ENCODE measurements around the gene STS. TPM values are rescaled to one million over a fixed set of nuclear protein-coding genes. Genes with fewer than 3 reads are reported as not detected.

Gene STS
- total and polyA plus RNA-seq, 10 of the 15 experiments (the other 5 are each of a cell fraction or from before 2014, with no cell fraction given): 1.6 to 19.4 (median 4.7) TPM

- TF ChIP-seq, protein P1, sequence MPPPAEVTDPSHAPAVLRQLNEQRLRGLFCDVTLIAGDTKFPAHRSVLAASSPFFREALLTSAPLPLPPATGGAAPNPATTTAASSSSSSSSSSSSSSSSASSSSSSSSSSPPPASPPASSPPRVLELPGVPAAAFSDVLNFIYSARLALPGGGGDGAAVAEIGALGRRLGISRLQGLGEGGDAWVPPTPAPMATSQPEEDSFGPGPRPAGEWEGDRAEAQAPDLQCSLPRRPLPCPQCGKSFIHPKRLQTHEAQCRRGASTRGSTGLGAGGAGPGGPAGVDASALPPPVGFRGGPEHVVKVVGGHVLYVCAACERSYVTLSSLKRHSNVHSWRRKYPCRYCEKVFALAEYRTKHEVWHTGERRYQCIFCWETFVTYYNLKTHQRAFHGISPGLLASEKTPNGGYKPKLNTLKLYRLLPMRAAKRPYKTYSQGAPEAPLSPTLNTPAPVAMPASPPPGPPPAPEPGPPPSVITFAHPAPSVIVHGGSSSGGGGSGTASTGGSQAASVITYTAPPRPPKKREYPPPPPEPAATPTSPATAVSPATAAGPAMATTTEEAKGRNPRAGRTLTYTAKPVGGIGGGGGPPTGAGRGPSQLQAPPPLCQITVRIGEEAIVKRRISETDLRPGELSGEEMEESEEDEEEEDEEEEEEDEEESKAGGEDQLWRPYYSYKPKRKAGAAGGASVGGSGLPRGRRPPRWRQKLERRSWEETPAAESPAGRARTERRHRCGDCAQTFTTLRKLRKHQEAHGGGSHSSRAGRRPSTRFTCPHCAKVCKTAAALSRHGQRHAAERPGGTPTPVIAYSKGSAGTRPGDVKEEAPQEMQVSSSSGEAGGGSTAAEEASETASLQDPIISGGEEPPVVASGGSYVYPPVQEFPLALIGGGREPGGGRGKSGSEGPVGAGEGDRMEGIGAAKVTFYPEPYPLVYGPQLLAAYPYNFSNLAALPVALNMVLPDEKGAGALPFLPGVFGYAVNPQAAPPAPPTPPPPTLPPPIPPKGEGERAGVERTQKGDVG (CRISPR knock-in tag; IDR thresholded peaks at IDR 0.05): no peak
- TF ChIP-seq NRF1 (conservative IDR thresholded peaks at IDR 0.05; ENCODE audit: low read depth, low read length) (no peak), ATF3 (IDR thresholded peaks at IDR 0.05; ENCODE audit: borderline replicate concordance, extremely low read depth, low read depth, low read length) (no peak), CREM (IDR thresholded peaks at IDR 0.05; ENCODE audit: low read depth) (peak; percentile 52; the same call in 1 of the 2 replicates), ZNF274 (IDR thresholded peaks at IDR 0.05; ENCODE audit: insufficient read depth, insufficient read length) (no peak), NBN (IDR thresholded peaks at IDR 0.05) (peak; percentile 88; the same call in 1 of the 2 replicates), SREBF1 (IDR thresholded peaks at IDR 0.05; ENCODE audit: low read length) (no peak), HDAC6 (IDR thresholded peaks at IDR 0.05; ENCODE audit: unreplicated experiment) (no peak), POLR2AphosphoS5 (IDR thresholded peaks at IDR 0.05; ENCODE audit: low read length) (peak; percentile 88), E2F4 (IDR thresholded peaks at IDR 0.05; ENCODE audit: low read depth, low read length) (no peak), PAX5 (IDR thresholded peaks at IDR 0.05; ENCODE audit: borderline replicate concordance, low read depth, low read length) (peak; percentile 49; the same call in 1 of the 2 replicates), HDAC2 (IDR thresholded peaks at IDR 0.05) (no peak), CREB1 (IDR thresholded peaks at IDR 0.05; ENCODE audit: low read depth) (no peak), GATAD2B (conservative IDR thresholded peaks at IDR 0.05; ENCODE audit: low read depth) (peak; percentile 72; the same call in 1 of the 2 replicates), USF1 (IDR thresholded peaks at IDR 0.05; ENCODE audit: borderline replicate concordance, extremely low read length, insufficient read depth, low read depth, low read length) (no peak), FOS (IDR thresholded peaks at IDR 0.05; ENCODE audit: borderline replicate concordance, extremely low read depth, insufficient read length) (no peak), BCL3 (IDR thresholded peaks at IDR 0.05; ENCODE audit: borderline replicate concordance, insufficient read depth, low read depth, low read length, poor library complexity, severe bottlenecking) (no peak), HDGF (IDR thresholded peaks at IDR 0.05) (peak; percentile 83), CBX5 (IDR thresholded peaks at IDR 0.05; ENCODE audit: low read depth) (no peak)
- TF ChIP-seq, protein P2, sequence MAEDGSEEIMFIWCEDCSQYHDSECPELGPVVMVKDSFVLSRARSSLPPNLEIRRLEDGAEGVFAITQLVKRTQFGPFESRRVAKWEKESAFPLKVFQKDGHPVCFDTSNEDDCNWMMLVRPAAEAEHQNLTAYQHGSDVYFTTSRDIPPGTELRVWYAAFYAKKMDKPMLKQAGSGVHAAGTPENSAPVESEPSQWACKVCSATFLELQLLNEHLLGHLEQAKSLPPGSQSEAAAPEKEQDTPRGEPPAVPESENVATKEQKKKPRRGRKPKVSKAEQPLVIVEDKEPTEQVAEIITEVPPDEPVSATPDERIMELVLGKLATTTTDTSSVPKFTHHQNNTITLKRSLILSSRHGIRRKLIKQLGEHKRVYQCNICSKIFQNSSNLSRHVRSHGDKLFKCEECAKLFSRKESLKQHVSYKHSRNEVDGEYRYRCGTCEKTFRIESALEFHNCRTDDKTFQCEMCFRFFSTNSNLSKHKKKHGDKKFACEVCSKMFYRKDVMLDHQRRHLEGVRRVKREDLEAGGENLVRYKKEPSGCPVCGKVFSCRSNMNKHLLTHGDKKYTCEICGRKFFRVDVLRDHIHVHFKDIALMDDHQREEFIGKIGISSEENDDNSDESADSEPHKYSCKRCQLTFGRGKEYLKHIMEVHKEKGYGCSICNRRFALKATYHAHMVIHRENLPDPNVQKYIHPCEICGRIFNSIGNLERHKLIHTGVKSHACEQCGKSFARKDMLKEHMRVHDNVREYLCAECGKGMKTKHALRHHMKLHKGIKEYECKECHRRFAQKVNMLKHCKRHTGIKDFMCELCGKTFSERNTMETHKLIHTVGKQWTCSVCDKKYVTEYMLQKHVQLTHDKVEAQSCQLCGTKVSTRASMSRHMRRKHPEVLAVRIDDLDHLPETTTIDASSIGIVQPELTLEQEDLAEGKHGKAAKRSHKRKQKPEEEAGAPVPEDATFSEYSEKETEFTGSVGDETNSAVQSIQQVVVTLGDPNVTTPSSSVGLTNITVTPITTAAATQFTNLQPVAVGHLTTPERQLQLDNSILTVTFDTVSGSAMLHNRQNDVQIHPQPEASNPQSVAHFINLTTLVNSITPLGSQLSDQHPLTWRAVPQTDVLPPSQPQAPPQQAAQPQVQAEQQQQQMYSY (CRISPR knock-in tag; IDR thresholded peaks at IDR 0.05): peak; percentile 72; the same call in 1 of the 2 replicates
Observed at GRCh38 chrX:7110821-7111276, 36.7 kb upstream of the STS start (continued).

Data from GM12878 (cell line).